RKO (cell line): ENCODE measurements around the gene UQCC3.
A peak's percentile ranks its signal among the peaks of the same experiment; 100 is the strongest.
"Not testable (repeated sequence)": the region's sequence is repeated elsewhere in the genome, so short reads cannot be mapped to it uniquely, and the experiment has no call there.

Source experiments
- DNase-seq: peaks from one replicate; pipeline ENCODE4 v3.0.0-alpha.2; 2016; ENCODE audit warnings: low spot score

Gene UQCC3

DNA sequence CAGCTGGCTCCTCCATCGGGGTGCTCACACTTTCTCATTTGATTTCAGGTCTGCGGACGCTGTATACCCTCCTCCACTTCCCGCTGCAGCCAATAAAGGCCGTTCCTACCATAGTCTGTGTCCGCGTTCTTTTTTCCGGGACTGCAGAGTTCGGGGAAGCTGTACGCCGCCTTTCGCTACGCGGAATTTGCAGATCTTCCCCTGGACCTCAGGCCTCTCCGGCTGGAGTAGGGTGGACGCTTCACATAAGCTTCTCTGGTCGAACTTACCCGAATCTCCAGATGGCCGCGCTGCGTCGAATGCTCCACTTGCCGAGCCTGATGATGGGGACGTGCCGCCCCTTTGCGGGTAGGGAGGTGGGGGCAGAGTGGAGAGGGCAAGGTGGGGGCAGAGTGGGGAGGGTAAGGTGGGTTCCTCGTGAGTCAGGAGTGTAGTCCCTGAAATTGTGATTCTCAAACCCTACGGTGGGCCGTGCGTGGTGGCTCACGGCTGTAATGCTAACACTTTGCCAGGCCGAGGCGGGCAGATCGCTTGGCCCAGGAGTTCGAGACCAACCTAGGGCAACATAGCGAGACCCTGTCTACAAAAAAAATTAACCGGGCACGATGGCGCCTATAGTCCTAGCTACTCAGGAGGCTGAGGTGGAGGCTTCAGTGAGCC, 5.7 kb upstream of the UQCC3 start:
- peak; percentile 70 for DNase-seq

DNA sequence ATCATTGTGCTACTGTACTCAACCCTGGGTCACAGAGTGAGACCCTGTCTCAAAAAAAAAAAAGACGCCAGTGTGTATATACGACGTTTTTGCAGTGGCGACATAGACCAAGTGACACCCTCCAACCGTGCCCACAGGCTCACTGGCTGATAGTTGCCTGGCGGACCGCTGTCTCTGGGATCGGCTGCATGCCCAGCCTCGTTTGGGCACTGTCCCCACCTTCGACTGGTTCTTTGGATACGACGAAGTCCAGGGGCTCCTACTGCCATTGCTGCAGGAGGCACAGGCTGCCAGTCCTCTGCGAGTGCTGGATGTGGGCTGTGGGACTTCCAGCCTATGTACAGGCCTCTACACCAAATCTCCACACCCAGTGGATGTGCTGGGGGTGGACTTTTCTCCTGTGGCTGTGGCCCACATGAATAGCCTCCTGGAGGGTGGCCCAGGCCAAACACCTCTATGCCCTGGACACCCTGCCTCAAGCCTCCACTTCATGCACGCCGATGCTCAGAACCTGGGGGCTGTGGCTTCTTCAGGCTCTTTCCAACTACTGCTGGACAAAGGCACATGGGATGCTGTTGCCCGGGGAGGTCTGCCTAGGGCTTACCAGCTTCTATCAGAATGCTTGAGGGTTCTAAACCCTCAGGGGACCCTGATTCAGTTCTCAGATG, 5.1 kb upstream of the UQCC3 start:
- no peak for DNase-seq

DNA sequence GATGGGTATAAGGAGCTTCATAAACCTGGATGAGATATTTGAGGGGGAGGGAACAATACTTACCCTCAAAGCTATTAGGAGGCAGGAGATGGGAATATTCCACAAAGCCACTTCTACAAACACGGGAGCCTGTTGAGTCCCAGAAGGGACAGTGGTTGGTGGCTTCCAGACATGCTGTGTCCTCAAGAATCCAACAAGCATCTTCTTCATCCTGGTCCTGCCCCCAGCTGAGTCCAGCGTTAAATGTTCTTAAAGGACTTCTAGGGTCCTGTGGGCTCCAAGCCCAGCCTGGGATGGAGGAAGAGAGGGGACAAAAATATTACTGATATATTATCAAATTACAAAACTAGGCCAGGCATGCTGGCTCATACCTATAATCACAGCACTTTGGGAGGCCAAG, 4.0 kb upstream of the UQCC3 start:
- DNase-seq = no peak

GRCh38 chr11:62669420-62670161, 1.9 kb upstream of the UQCC3 start:
- peak; percentile 57 for DNase-seq

DNA sequence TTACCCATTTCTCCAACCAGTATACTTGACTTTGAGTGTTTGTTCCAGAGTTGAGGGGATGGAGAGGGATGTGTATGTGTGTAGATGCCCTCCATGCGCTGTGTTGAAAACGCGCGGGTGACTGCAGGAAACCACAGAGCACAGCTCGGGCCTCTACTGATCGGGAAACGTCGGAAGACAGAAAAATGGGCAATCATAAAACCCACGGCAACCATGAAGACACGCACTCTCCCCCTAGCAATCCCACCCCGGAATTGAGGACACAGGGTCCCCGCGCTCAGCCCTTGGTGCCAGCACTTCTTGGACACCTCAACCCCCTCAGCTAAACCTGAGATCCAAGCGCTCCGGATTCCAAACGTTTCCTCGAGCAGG, 251 bp upstream of the UQCC3 start:
- DNase-seq = peak; percentile 52

DNA sequence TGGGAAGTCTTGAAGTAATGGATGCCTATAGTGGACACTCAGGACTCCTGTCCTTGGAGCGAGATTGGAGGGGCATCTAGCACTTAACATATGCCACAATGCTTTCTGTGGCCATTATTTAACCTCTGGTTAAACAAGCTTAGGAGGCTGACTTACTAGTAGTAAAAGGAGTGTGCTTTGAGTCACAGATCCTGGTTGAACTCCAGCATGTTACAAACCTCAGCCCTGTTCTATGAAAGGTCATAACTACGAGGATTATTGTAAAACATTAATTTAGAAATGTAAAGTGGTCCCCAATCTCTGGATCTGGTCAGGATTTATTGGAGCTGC, 1.7 kb downstream of the UQCC3 start:
- DNase-seq = peak; percentile 57

GRCh38 chr11:62675415-62675814, 3.9 kb downstream of the UQCC3 start:
- DNase-seq = not testable (repeated sequence)

- no peak for DNase-seq
These were observed 5.2 kb downstream of the UQCC3 start for GRCh38 chr11:62676698-62677097.

GRCh38 chr11:62677156-62677555, 5.7 kb downstream of the UQCC3 start:
- no peak for DNase-seq

- no peak for DNase-seq
These were observed 6.2 kb downstream of the UQCC3 start for GRCh38 chr11:62677714-62678113.

DNA sequence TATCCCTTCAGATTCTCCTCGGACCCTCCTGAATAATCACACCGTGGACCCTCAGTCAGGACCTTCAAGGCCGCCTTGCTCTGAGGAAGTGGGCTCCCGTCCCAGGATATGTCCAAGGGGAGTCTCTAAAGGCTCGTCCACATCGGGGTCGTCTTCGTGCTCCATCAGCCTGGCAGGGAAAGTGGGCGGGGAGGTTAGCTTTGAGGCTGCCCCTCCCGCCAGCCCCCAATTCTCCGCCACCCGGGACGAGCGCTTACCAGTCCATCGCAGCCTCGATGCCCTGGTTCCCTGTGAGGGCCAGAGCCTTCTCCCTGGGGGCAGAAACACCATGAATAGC, 6.9 kb downstream of the UQCC3 start:
- no peak for DNase-seq

DNA sequence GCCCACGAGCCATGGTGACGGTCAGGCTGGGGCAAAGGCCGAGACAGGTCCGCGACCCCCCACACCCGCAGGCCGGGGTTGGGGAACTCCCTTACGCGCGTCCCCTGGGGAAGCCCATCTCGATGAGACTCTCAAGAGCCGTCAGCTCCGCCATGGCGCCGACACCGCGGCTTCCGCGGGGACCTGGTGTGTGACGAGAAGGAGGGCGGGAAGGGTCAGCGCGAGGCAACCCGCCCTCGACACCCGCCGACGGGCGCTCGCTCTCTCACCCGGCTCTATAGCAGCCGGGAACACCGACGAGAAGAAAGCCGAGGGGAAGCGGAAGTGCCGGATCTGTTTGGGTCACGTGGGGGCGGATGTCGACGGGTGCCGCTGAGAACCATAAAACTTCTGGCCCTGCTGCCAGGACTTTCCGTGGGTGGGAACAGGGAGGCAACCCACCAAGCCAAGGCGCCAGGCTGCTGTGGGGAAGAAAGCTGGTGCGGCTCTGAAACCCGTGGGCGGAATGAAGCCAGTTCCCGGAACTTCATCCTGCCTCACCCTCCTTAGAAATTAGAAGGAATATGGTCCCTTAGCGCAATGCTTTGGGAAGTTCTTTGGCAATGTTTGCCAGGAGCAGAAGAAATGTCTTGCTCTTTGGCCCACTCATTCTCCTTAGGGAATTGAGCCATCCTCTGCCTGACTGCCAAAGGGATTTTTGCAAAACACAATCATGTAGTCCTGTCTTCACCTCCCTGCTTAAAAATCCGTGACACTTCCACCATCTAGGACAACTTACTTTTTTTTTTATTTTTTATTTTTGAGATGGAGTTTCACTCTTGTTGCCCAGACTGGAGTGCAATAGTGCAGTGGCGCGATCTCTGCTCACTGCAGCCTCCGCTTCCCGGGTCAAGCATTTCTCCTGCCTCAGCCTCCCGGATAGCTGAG, 7.6 kb downstream of the UQCC3 start, which contains the start of gene UBXN1:
Gene UBXN1, minus strand, starts transcription at position 304 of the 927 bp plus-strand sequence. Its CDS starts 150 bp downstream, at position 154.
- DNase-seq = peak; percentile 93

- DNase-seq = peak; percentile 91
These were observed 9.4 kb downstream of the UQCC3 start for GRCh38 chr11:62680825-62681240.

DNA sequence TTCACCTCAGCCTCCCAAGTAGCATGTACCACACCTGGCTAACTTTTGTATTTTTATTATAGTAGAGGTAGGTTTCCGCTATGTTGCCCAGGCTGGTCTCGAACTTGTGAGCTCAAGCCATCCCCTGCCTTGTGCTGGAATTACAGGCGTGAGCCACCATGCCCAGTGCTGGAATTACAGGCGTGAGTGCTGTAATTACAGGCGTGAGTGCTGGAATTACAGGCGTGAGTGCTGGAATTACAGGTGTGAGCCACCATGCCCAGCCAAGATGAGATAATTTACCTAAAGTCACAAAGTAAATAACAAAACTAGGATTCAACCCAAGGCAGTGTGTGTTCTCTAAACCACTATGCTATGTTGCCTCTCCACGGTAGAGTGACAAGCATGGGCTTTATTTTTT, 11.0 kb downstream of the UQCC3 start:
- DNase-seq = no peak

DNA sequence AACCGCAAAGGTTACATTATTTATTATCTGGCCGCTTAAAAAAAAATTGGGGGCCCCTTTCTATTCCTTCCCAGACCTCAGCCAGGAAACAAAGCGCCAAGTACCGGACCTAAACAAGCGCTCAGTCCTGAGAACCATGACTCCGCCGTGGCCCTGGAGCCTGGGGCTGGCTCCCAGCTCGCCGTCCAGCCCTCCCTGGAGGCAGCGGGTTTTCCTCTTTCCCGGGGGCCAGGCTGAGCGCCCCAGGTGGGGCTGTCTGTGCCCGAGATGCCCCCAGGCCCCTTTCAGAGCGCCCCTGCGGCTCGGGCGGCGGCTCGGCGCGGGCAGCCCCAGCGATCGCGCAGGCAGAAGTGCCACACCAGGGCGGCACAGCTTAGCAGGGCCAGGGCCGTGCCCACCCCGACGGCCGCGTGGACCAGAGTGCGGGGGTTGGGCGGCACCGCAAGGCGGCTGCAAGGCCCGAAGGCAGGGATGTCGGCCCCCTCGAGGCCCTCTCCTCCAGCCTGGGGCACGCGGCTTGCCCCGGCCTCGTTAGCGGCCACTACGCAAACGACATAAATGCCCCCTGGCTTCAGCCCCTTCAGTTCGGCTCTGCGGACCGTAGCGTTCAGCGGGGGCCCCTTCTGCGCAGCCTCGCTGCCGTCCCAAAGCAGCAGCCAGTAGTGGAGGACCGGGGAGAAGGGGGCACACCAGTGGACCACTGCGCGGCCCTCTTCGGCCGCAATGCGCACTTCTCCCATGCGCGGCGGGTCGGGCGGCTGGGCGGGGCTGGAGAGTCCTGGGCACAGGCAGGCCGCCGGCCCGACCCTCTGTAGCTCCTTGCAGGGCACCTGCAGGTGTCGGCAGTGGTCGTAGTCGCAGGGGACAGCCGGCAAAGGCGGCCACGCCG, 16.3 kb downstream of the UQCC3 start:
- no peak for DNase-seq

GRCh38 chr11:62688491-62688890, 17.0 kb downstream of the UQCC3 start:
- DNase-seq = no peak

DNA sequence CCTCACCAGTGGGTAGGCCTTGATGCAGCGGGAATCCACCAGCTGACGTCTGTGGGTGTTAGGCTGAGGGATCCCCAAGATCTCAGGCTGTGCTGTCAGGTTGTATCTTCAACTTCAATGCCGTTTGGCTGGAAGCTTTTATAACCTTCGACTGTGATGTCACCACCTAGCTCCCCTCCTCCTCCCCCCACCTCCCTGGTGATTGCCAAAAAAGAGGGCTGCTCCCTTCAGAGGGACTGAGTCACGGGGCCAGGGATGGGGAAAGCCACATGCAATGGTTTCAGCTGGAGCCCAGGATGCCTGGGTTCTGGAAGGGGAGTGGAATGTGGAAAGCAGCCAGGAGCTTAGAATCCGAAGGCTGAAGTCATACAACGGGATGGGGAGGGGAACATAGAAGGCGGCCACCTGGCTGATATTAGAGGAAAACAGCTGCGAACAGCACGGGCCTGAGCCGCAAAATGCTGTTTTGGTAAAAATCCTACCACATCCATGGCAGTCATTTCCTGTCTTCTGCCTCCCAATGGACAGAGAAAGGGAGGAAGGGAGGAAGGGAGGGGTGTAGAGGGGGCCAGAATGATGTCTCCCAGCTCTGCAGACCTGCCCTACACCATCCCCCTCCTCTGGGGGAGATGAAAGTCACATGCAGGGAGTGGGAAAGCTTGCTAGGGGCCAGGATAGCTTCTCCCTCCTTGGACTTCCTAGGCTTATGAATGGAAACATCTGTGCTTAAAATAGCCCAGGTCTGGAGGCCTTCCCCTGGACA, 18.1 kb downstream of the UQCC3 start, which contains the start of gene LRRN4CL:
Gene LRRN4CL, minus strand, starts transcription at position 110 of the 763 bp plus-strand sequence. CDS start 1,022 bp downstream, outside the sequence.
- DNase-seq = no peak

- DNase-seq = not testable (repeated sequence)
These were observed 22.2 kb downstream of the UQCC3 start for GRCh38 chr11:62693624-62694023.

DNA sequence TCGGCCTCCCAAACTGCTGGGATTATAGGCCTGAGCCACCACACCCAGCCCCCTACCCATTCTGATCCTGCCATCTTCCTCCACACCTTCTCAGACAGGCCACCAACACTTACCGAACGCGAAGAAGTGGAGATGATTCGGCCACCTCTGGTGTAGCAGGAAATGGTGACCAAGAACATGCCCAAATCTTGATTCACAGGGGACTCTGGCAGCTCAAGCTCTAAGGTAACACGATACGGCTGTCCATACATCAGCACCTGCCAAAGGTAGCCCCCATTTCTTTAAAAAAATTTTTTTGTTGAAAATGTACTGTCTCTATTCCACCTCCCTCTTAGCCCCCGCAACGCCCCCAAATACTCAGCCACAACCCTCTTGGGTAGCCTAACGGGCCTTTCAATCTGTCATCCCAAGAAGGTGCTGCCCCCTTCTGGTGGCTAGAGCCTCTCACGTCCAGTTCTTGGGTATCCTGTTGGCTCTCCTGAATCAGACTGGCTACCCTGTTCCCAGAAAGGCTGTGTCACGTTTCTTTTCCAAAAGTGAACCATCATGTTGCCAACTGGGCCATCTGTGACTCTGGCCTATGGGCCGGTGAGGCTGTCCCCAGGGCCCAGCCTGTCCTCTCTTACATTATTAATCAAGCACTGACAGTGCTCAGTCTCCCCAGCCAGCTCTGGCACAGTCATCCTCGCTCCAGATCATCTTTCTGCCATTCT, 23.1 kb downstream of the UQCC3 start:
- DNase-seq = peak; percentile 80

DNA sequence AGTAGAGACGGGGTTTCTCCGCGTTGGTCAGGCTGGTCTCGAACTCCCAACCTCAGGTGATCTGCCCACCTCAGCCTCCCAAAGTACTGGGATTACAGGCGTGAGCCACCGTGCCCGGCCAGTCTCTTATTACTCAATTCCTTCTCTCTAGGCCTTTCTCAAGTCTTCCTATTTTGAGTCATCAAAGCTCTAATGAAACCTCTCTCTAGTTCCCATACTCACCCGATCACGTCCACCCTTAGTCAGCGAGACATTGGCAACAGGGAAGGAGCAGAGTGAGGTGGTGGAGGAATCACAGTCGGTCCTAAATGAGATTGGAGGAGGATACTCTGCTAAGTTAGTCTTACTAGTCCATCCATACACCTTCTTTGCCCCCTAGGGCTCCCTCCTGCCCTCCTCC, 30.8 kb downstream of the UQCC3 start:
- DNase-seq = no peak
